Activated naive CD8-positive, alpha-beta T cell treated with anti-CD3 and anti-CD28 coated beads, Interleukin-2, amount 50 U/mL, for 24 hours (primary cell): ENCODE data around the gene TP53I11.
A peak's percentile ranks its signal among the peaks of the same experiment; 100 is the strongest.

Experiments used
- ATAC-seq: fragments of 150-1000 bp; cut with Tn5 transposase; one replicate; pipeline ENCODE4 v1.10.0; 2021
- DNase-seq: peaks from one replicate; pipeline ENCODE4 v3.0.0; 2021
- H3K27ac Mint-ChIP-seq: one replicate; pipeline ENCODE4 v1.8.0; 2021; ENCODE audit warnings: mild to moderate bottlenecking, mixed read lengths
- H3K27me3 Mint-ChIP-seq: one replicate; pipeline ENCODE4 v1.8.0; 2021; ENCODE audit warnings: mixed read lengths
- H3K36me3 Mint-ChIP-seq: one replicate; pipeline ENCODE4 v1.8.0; 2021; ENCODE audit warnings: low read depth, mixed read lengths
- H3K4me1 Mint-ChIP-seq: one replicate; pipeline ENCODE4 v1.8.0; 2021; ENCODE audit warnings: mixed read lengths
- H3K4me3 Mint-ChIP-seq: one replicate; pipeline ENCODE4 v1.8.0; 2021; ENCODE audit warnings: mild to moderate bottlenecking, moderate library complexity, mixed read lengths
- H3K9me3 Mint-ChIP-seq: one replicate; pipeline ENCODE4 v1.8.0; 2021; ENCODE audit warnings: mixed read lengths

TP53I11 gene

GRCh38 chr11:44928144-44928543, 22.5 kb downstream of the TP53I11 start:
- no peak for DNase-seq
- no peaks in the 10 kb centered on the region for H3K9me3 Mint-ChIP-seq
- no peaks in the 10 kb centered on the region for H3K4me1 Mint-ChIP-seq
- no peak overlapping the region for H3K4me3 Mint-ChIP-seq
- no peaks in the 10 kb centered on the region for H3K27me3 Mint-ChIP-seq
- ATAC-seq, result no peak
- no peak overlapping the region for H3K27ac Mint-ChIP-seq
- no peaks in the 10 kb centered on the region for H3K36me3 Mint-ChIP-seq

- no peaks in the 10 kb centered on the region for H3K36me3 Mint-ChIP-seq
- no peak overlapping the region for H3K4me3 Mint-ChIP-seq
- no peaks in the 10 kb centered on the region for H3K4me1 Mint-ChIP-seq
- no peak overlapping the region for H3K27ac Mint-ChIP-seq
- DNase-seq (peak; percentile 74), ATAC-seq (peak; percentile 45)
- H3K27me3 Mint-ChIP-seq, result no peaks in the 10 kb centered on the region
- H3K9me3 Mint-ChIP-seq, result no peaks in the 10 kb centered on the region
These were observed 23.5 kb downstream of the TP53I11 start for GRCh38 chr11:44927174-44927661.

- Mint-ChIP-seq H3K9me3 (no peaks in the 10 kb centered on the region), H3K27me3 (no peaks in the 10 kb centered on the region), H3K27ac (no peak overlapping the region), H3K4me1 (no peaks in the 10 kb centered on the region), H3K4me3 (no peak overlapping the region), H3K36me3 (no peaks in the 10 kb centered on the region)
- DNase-seq, result no peak
- no peak for ATAC-seq
These were observed 24.6 kb downstream of the TP53I11 start for GRCh38 chr11:44926036-44926435.

GRCh38 chr11:44923806-44924205, 26.9 kb downstream of the TP53I11 start:
- Mint-ChIP-seq H3K27ac (no peak overlapping the region), H3K4me3 (no peak overlapping the region), H3K4me1 (no peaks in the 10 kb centered on the region), H3K36me3 (no peaks in the 10 kb centered on the region), H3K27me3 (no peaks in the 10 kb centered on the region), H3K9me3 (no peaks in the 10 kb centered on the region)
- ATAC-seq (no peak), DNase-seq (no peak)

GRCh38 chr11:44923115-44923514, 27.6 kb downstream of the TP53I11 start:
- Mint-ChIP-seq H3K4me3 (no peak overlapping the region), H3K9me3 (no peaks in the 10 kb centered on the region), H3K27ac (no peak overlapping the region), H3K4me1 (no peaks in the 10 kb centered on the region), H3K36me3 (no peaks in the 10 kb centered on the region), H3K27me3 (no peaks in the 10 kb centered on the region)
- DNase-seq (no peak), ATAC-seq (no peak)

- ATAC-seq (no peak), DNase-seq (no peak)
- H3K4me1 Mint-ChIP-seq, result peaks cover 4% of the 10 kb centered on the region
- H3K36me3 Mint-ChIP-seq, result no peaks in the 10 kb centered on the region
- no peak overlapping the region for H3K4me3 Mint-ChIP-seq
- peaks cover 2% of the 10 kb centered on the region for H3K27me3 Mint-ChIP-seq
- H3K27ac Mint-ChIP-seq, result no peak overlapping the region
- H3K9me3 Mint-ChIP-seq, result no peaks in the 10 kb centered on the region
These were observed 30.2 kb downstream of the TP53I11 start for GRCh38 chr11:44920451-44920850.

GRCh38 chr11:44917741-44918140, 32.9 kb downstream of the TP53I11 start:
- H3K9me3 Mint-ChIP-seq, result no peaks in the 10 kb centered on the region
- H3K36me3 Mint-ChIP-seq, result no peaks in the 10 kb centered on the region
- no peak for ATAC-seq
- peaks cover 3% of the 10 kb centered on the region for H3K27me3 Mint-ChIP-seq
- H3K4me3 Mint-ChIP-seq, result no peak overlapping the region
- H3K27ac Mint-ChIP-seq, result no peak overlapping the region
- peaks cover 6% of the 10 kb centered on the region for H3K4me1 Mint-ChIP-seq
- no peak for DNase-seq

GRCh38 chr11:44916801-44917385, 33.8 kb downstream of the TP53I11 start:
- no peaks in the 10 kb centered on the region for H3K36me3 Mint-ChIP-seq
- H3K4me3 Mint-ChIP-seq, result no peak overlapping the region
- peaks cover 3% of the 10 kb centered on the region for H3K27me3 Mint-ChIP-seq
- H3K4me1 Mint-ChIP-seq, result peaks cover 6% of the 10 kb centered on the region
- no peaks in the 10 kb centered on the region for H3K9me3 Mint-ChIP-seq
- ATAC-seq (no peak), DNase-seq (no peak)
- no peak overlapping the region for H3K27ac Mint-ChIP-seq

GRCh38 chr11:44916331-44916730, 34.4 kb downstream of the TP53I11 start:
- H3K4me1 Mint-ChIP-seq, result peaks cover 6% of the 10 kb centered on the region
- no peak for ATAC-seq
- H3K27ac Mint-ChIP-seq, result no peak overlapping the region
- H3K9me3 Mint-ChIP-seq, result no peaks in the 10 kb centered on the region
- H3K4me3 Mint-ChIP-seq, result no peak overlapping the region
- peaks cover 3% of the 10 kb centered on the region for H3K27me3 Mint-ChIP-seq
- no peak for DNase-seq
- no peaks in the 10 kb centered on the region for H3K36me3 Mint-ChIP-seq

- DNase-seq (no peak), ATAC-seq (no peak)
- Mint-ChIP-seq H3K27ac (no peak overlapping the region), H3K36me3 (no peaks in the 10 kb centered on the region), H3K4me1 (peaks cover 11% of the 10 kb centered on the region), H3K4me3 (no peak overlapping the region), H3K9me3 (no peaks in the 10 kb centered on the region), H3K27me3 (peaks cover 3% of the 10 kb centered on the region)
These were observed 35.1 kb downstream of the TP53I11 start for GRCh38 chr11:44915621-44916020.

GRCh38 chr11:44915004-44915403, 35.7 kb downstream of the TP53I11 start:
- Mint-ChIP-seq H3K36me3 (no peaks in the 10 kb centered on the region), H3K9me3 (no peaks in the 10 kb centered on the region), H3K4me1 (peaks cover 11% of the 10 kb centered on the region), H3K27ac (no peak overlapping the region), H3K4me3 (no peak overlapping the region), H3K27me3 (peaks cover 3% of the 10 kb centered on the region)
- no peak for ATAC-seq
- DNase-seq, result no peak

- Mint-ChIP-seq H3K4me3 (no peak overlapping the region), H3K36me3 (no peaks in the 10 kb centered on the region), H3K4me1 (peaks cover 11% of the 10 kb centered on the region), H3K9me3 (no peaks in the 10 kb centered on the region), H3K27me3 (peaks cover 3% of the 10 kb centered on the region), H3K27ac (no peak overlapping the region)
- ATAC-seq, result no peak
- no peak for DNase-seq
These were observed 36.6 kb downstream of the TP53I11 start for GRCh38 chr11:44914105-44914504.

GRCh38 chr11:44913502-44913901, 37.2 kb downstream of the TP53I11 start:
- no peaks in the 10 kb centered on the region for H3K36me3 Mint-ChIP-seq
- no peak overlapping the region for H3K27ac Mint-ChIP-seq
- ATAC-seq (no peak), DNase-seq (no peak)
- H3K27me3 Mint-ChIP-seq, result peaks cover 3% of the 10 kb centered on the region
- H3K4me3 Mint-ChIP-seq, result no peak overlapping the region
- peaks cover 11% of the 10 kb centered on the region for H3K4me1 Mint-ChIP-seq
- H3K9me3 Mint-ChIP-seq, result no peaks in the 10 kb centered on the region

- no peaks in the 10 kb centered on the region for H3K36me3 Mint-ChIP-seq
- H3K4me1 Mint-ChIP-seq, result peaks cover 11% of the 10 kb centered on the region
- no peak for DNase-seq
- ATAC-seq, result no peak
- peaks cover 3% of the 10 kb centered on the region for H3K27me3 Mint-ChIP-seq
- no peak overlapping the region for H3K27ac Mint-ChIP-seq
- no peaks in the 10 kb centered on the region for H3K9me3 Mint-ChIP-seq
- H3K4me3 Mint-ChIP-seq, result no peak overlapping the region
These were observed 38.3 kb downstream of the TP53I11 start for GRCh38 chr11:44912270-44912987.

GRCh38 chr11:44911029-44911814, 39.5 kb downstream of the TP53I11 start:
- H3K27ac Mint-ChIP-seq, result no peak overlapping the region
- H3K9me3 Mint-ChIP-seq, result no peaks in the 10 kb centered on the region
- DNase-seq (peak; percentile 90), ATAC-seq (peak; percentile 84)
- H3K27me3 Mint-ChIP-seq, result peaks cover 3% of the 10 kb centered on the region
- H3K4me1 Mint-ChIP-seq, result peaks cover 8% of the 10 kb centered on the region
- H3K4me3 Mint-ChIP-seq, result no peak overlapping the region
- no peaks in the 10 kb centered on the region for H3K36me3 Mint-ChIP-seq
